ENCODE results near the gene TH.

TH gene

GRCh38 chr11:2139123-2139521, 32.5 kb downstream of the TH start, which contains the start of gene IGF2:
Gene IGF2, minus strand, starts transcription at chr11:2139389. Its CDS starts 3,866 bp downstream, at chr11:2135523.
- in situ Hi-C loops (cut with MboI; ENCODE audit: low sequenced_read_pairs, unreplicated experiment), result no loop called here
- no peak for DNase-seq (ENCODE audit: low spot score)
- TF ChIP-seq CTCF (IDR thresholded peaks at IDR 0.05; ENCODE audit: borderline replicate concordance, control extremely low read depth, extremely low read depth, insufficient read depth, missing control alignments), result no peak

- in situ Hi-C loops (cut with MboI; ENCODE audit: low sequenced_read_pairs, unreplicated experiment), result no loop called here
- DNase-seq (ENCODE audit: low spot score), result no peak
- no peak for TF ChIP-seq CTCF (IDR thresholded peaks at IDR 0.05; ENCODE audit: borderline replicate concordance, control extremely low read depth, extremely low read depth, insufficient read depth, missing control alignments)
Observed at GRCh38 chr11:2138431-2139122, 33.0 kb downstream of the TH start.

DNA sequence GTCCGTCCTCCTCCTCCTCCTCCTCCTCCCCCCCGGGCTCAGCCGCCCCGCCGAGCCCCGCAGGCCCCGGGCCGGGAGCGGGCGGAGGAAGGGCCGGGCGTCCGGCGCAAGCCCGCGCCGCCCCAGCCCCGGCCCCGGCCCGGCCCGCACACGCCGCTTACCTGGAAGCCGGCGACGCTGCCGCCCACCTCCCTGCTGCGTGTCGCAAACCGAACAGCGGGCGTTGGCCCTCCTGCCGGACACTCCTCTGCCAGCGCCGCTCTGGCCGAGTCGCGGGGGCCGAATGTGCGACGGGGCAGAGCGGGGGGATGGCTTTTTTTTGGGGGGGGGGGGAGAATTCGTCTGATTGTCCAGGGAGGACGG, 33.6 kb downstream of the TH start:
- DNase-seq (ENCODE audit: low spot score), result no peak
- no peak for TF ChIP-seq CTCF (IDR thresholded peaks at IDR 0.05; ENCODE audit: borderline replicate concordance, control extremely low read depth, extremely low read depth, insufficient read depth, missing control alignments)
- in situ Hi-C loops (cut with MboI; ENCODE audit: low sequenced_read_pairs, unreplicated experiment), result no loop called here

GRCh38 chr11:2137202-2138067, 34.2 kb downstream of the TH start:
- no peak for DNase-seq (ENCODE audit: low spot score)
- in situ Hi-C loops (cut with MboI; ENCODE audit: low sequenced_read_pairs, unreplicated experiment), result no loop called here
- TF ChIP-seq CTCF (IDR thresholded peaks at IDR 0.05; ENCODE audit: borderline replicate concordance, control extremely low read depth, extremely low read depth, insufficient read depth, missing control alignments), result no peak

GRCh38 chr11:2136952-2137201, 34.7 kb downstream of the TH start:
- no peak for TF ChIP-seq CTCF (IDR thresholded peaks at IDR 0.05; ENCODE audit: borderline replicate concordance, control extremely low read depth, extremely low read depth, insufficient read depth, missing control alignments)
- DNase-seq (ENCODE audit: low spot score), result no peak
- in situ Hi-C loops (cut with MboI; ENCODE audit: low sequenced_read_pairs, unreplicated experiment), result no loop called here

GRCh38 chr11:2136209-2136951, 35.2 kb downstream of the TH start:
- TF ChIP-seq CTCF (IDR thresholded peaks at IDR 0.05; ENCODE audit: borderline replicate concordance, control extremely low read depth, extremely low read depth, insufficient read depth, missing control alignments), result no peak
- in situ Hi-C loops (cut with MboI; ENCODE audit: low sequenced_read_pairs, unreplicated experiment), result no loop called here
- no peak for DNase-seq (ENCODE audit: low spot score)
